A673 (cell line): Measurements from ENCODE around the gene SPATC1L. TPM values are rescaled to one million over a fixed set of nuclear protein-coding genes. Genes with fewer than 3 reads are reported as not detected.

ENCODE experiments used
- BruUV-seq: library from RNA; stranded (reverse); fragments of 400-500 nt; replicated peaks from 2 replicates; lab custom pipeline; 2021; lab: Mats Ljungman, UMichigan
- CTCF ChIA-PET: fragments of 300-600 bp; sonication (Branson Sonifier 250); formaldehyde crosslinking; loops from one replicate; lab custom pipeline; 2022; ENCODE audit warnings: antibody characterized with exemption; lab: Charles Lee
- POLR2A ChIA-PET: fragments of 300-600 bp; sonication (Branson Sonifier 250); formaldehyde crosslinking; loops from one replicate; lab custom pipeline; 2022; ENCODE audit warnings: antibody characterized with exemption; ENCODE audit not compliant: low non-redundant PET; lab: Charles Lee
- DNase-seq: peaks from one replicate; pipeline ENCODE4 v3.0.0-alpha.2; 2015; ENCODE audit warnings: low spot score
- H3K27ac ChIP-seq: fragments of 200-600 bp; sonication (generic); 2 replicates; pipeline ENCODE4 v1.5.1; 2016; ENCODE audit warnings: mixed run types, low read depth, mild to moderate bottlenecking, mixed read lengths, antibody characterized with exemption, low read length; ENCODE audit not compliant: poor library complexity, severe bottlenecking
- H3K27me3 ChIP-seq: fragments of 200-600 bp; sonication (generic); replicated peaks from 2 replicates; pipeline ENCODE4 v1.6.1; 2017; ENCODE audit warnings: mixed run types, low read depth, mild to moderate bottlenecking, mixed read lengths, antibody characterized with exemption, low read length; ENCODE audit not compliant: insufficient read depth, poor library complexity
- H3K36me3 ChIP-seq: fragments of 200-600 bp; sonication (generic); 2 replicates; pipeline ENCODE4 v1.6.1; 2016; ENCODE audit warnings: mixed run types, mild to moderate bottlenecking, mixed read lengths, antibody characterized with exemption, low read length; ENCODE audit not compliant: insufficient read depth, poor library complexity, severe bottlenecking
- H3K4me1 ChIP-seq: fragments of 200-600 bp; sonication (generic); 2 replicates; pipeline ENCODE4 v1.6.1; 2017; ENCODE audit warnings: mixed run types, mild to moderate bottlenecking, mixed read lengths, antibody characterized with exemption, low read length; ENCODE audit not compliant: insufficient read depth, poor library complexity, severe bottlenecking
- H3K4me3 ChIP-seq: fragments of 200-600 bp; sonication (generic); 2 replicates; pipeline ENCODE4 v1.5.1; 2016; ENCODE audit warnings: low read depth, mixed run types, mild to moderate bottlenecking, mixed read lengths, low read length; ENCODE audit not compliant: poor library complexity, severe bottlenecking
- H3K9me3 ChIP-seq: fragments of 200-600 bp; sonication (generic); 2 replicates; pipeline ENCODE4 v1.6.1; 2016; ENCODE audit warnings: mixed run types, low read depth, mild to moderate bottlenecking, mixed read lengths, antibody characterized with exemption, low read length; ENCODE audit not compliant: poor library complexity, severe bottlenecking
- CTCF ChIP-seq: fragments of 300-800, 200-600 bp; sonication (generic); conservative IDR thresholded peaks from 2 replicates; pipeline ENCODE4 v1.5.1; 2017; ENCODE audit warnings: low read depth, mild to moderate bottlenecking, antibody characterized with exemption, low read length, moderate library complexity, mixed read lengths
- EZH2 ChIP-seq: fragments of 200-600 bp; sonication (generic); IDR thresholded peaks from 2 replicates; pipeline ENCODE4 v1.6.1; 2017; ENCODE audit warnings: borderline replicate concordance, low read depth, mild to moderate bottlenecking, mixed read lengths, antibody characterized with exemption, low read length; ENCODE audit not compliant: poor library complexity, severe bottlenecking
- intact Hi-C: fragments of 100-400 bp; cut with micrococcal nuclease; formaldehyde crosslinking; loops from one replicate; pipeline ENCODE4 v1.10.0; 2022; ENCODE audit not compliant: unreplicated experiment
- total RNA-seq: library from RNA; stranded (reverse); gene quantifications from 2 replicates; pipeline ENCODE4 v1.2.3, GENCODE V29; 2021

SPATC1L gene
- total RNA-seq, 1 experiment from 2014 or later: 30.9 TPM

GRCh38 chr21:46168659-46169386, 15.4 kb downstream of the SPATC1L start:
- Histone ChIP-seq H3K9me3 (no peaks in the 10 kb centered on the region), H3K27ac (no peak overlapping the region), H3K27me3 (no peaks in the 10 kb centered on the region), H3K4me1 (no peaks in the 10 kb centered on the region), H3K36me3 (peaks cover 3% of the 10 kb centered on the region), H3K4me3 (no peak overlapping the region)
- ChIA-PET CTCF (interaction anchor here (0.7 kb wide), 1 partner anchor 11 kb away, joined by 3 read pairs; no protein-coding TSS in a partner anchor), POLR2A (no interaction called here)
- no peak for TF ChIP-seq EZH2
- no peak for TF ChIP-seq CTCF
- no TSS peak for BruUV-seq
- intact Hi-C loops: no loop called here
- DNase-seq: no peak

- ChIA-PET CTCF (interaction anchor here (0.7 kb wide), 1 partner anchor 10 kb away, joined by 3 read pairs; no protein-coding TSS in a partner anchor), POLR2A (no interaction called here)
- intact Hi-C loops: no loop called here
- no peaks in the 10 kb centered on the region for H3K4me1 ChIP-seq
- H3K27me3 ChIP-seq: no peaks in the 10 kb centered on the region
- TF ChIP-seq EZH2: no peak
- no peak for TF ChIP-seq CTCF
- DNase-seq: no peak
- no peak overlapping the region for H3K27ac ChIP-seq
- no peaks in the 10 kb centered on the region for H3K9me3 ChIP-seq
- H3K4me3 ChIP-seq: no peak overlapping the region
- no TSS peak for BruUV-seq
- peaks cover 3% of the 10 kb centered on the region for H3K36me3 ChIP-seq
These were observed 16.0 kb downstream of the SPATC1L start for GRCh38 chr21:46168238-46168637.

- Histone ChIP-seq H3K36me3 (peaks cover 7% of the 10 kb centered on the region), H3K4me1 (no peaks in the 10 kb centered on the region), H3K27me3 (no peaks in the 10 kb centered on the region), H3K27ac (no peak overlapping the region), H3K9me3 (no peaks in the 10 kb centered on the region), H3K4me3 (no peak overlapping the region)
- ChIA-PET CTCF (no interaction called here), POLR2A (no interaction called here)
- TF ChIP-seq EZH2 (no peak), CTCF (no peak)
- DNase-seq: no peak
- BruUV-seq: no TSS peak
- intact Hi-C loops: no loop called here
These were observed 19.2 kb downstream of the SPATC1L start for GRCh38 chr21:46165098-46165497.
